ENCODE results near the gene SULT1A4.
A peak's percentile ranks its signal among the peaks of the same experiment; 100 is the strongest.
"Not testable (repeated sequence)": the region's sequence is repeated elsewhere in the genome, so short reads cannot be mapped to it uniquely, and the experiment has no call there.

Gene SULT1A4

DNA sequence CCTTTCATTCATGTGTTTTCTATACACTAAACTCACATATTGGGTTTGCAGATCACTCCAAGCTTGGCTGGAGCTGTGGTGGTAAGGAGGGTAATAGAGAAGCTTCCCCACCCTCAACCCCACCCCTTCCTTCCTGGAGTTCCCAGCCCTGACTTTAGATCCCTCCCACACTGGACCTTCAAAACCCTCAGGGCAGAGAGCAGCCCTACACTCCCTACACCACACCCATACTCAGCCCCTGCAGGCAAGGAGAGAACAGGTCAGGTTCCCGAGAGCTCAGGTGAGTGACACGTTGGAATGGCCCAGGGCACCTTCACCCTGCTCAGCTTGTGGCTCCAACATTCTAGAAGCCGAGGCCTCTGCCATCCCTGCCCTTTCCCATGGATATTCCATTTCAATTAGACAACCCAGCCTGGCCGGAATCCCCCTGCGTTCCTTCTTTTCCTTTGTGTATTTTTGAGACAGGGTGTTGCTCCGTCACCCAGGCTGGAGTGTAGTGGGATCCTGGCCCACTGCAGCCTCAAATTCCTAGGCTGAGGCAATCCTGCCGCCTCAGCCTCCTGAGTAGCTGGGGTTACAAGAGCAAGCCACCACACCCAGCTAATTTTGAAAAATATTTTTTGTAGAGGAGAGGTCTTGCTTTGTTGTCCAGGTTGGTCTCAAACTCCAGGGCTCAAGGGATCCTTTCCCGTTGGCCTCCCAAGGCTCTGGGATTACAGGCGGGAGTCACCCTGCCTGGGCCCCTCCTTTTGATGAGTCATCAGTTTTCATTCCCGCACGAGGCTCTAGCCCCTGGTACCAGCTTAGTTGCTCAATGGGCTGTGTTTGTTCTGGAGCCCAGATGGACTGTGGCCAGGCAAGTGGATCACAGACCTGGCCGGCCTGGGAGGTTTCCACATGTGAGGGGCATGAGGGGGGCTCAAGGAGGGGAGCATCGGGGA, at the start of gene SULT1A4:
TSS of gene SULT1A4 (plus strand) at position 208 of the 941 bp plus-strand sequence. CDS start 1,473 bp downstream, outside the sequence.
- not testable (repeated sequence) for DNase-seq (ENCODE audit: low spot score); H3K4me1 ChIP-seq (ENCODE audit: insufficient read depth, poor library complexity, severe bottlenecking); H3K27me3 ChIP-seq (ENCODE audit: insufficient read depth, poor library complexity, severe bottlenecking); H3K27ac ChIP-seq (ENCODE audit: poor library complexity, severe bottlenecking); H3K9me3 ChIP-seq (ENCODE audit: severe bottlenecking); H3K36me3 ChIP-seq (ENCODE audit: low read depth); H3K4me3 ChIP-seq (ENCODE audit: severe bottlenecking)
- ATAC-seq (ENCODE audit: low read depth): peak; percentile 73

DNA sequence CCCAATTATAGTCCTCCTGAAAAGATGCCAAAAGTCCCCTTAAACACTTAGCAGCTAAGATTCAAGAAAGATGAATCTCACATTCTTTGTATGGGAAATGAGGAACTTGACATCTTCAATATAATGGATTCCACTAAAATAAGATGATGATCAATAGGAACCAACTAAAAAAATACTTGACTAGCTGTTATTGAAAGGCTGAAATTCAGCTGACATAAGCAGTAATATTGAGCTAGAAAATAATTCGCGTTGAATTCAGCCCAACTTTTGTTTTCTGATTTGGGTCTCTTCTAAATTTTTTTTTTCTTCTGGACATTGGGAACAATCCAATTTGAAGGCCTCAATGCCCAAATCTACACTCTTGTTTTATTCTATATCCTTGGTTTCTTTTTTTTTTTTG, 36.1 kb upstream of the SULT1A4 start:
- H3K27me3 ChIP-seq (ENCODE audit: insufficient read depth, poor library complexity, severe bottlenecking); H3K9me3 ChIP-seq (ENCODE audit: severe bottlenecking); ATAC-seq (ENCODE audit: low read depth); H3K36me3 ChIP-seq (ENCODE audit: low read depth); H3K4me3 ChIP-seq (ENCODE audit: severe bottlenecking); H3K4me1 ChIP-seq (ENCODE audit: insufficient read depth, poor library complexity, severe bottlenecking); DNase-seq (ENCODE audit: low spot score); H3K27ac ChIP-seq (ENCODE audit: poor library complexity, severe bottlenecking): not testable (repeated sequence)

DNA sequence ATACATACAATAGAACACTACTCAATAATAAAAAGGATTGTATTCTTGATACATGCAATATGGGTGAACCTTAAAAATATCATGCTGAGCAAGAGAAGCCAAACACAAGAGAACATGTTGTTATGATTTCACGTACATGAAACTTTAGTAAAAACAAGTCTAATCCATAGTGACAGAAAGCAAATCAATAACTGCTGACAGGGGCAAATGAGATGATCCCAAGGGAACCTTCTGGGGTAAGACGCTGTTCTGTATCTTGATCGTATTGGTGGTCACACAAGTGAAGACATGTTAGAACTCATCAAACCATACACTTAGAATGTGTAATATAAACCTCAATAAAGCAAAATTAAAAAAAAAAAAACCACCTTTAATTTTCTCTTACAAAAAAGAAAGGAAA, 34.3 kb upstream of the SULT1A4 start:
- ATAC-seq (ENCODE audit: low read depth): not testable (repeated sequence)

DNA sequence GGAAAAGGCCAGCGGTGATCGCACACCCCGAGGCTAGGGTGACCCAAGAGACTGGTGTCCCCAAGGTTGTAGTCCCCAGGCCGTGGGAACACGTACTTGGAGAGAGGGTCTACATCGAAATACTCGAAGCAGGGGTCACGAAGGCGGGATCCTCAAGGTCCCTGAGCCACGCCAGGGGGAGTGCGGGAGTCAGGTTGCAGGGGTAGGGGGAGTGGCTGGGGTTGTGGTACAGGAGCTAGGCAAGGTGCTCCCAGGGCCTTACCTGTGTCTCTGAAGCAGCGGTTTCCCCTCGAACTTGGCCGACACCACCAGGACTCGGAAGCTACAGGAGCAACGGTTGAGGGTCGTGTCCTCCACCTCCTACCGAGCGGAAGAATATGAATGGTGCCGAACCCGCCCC, 6.0 kb upstream of the SULT1A4 start:
- ATAC-seq (ENCODE audit: low read depth): peak; percentile 28
- H3K27me3 ChIP-seq (ENCODE audit: insufficient read depth, poor library complexity, severe bottlenecking); H3K4me3 ChIP-seq (ENCODE audit: severe bottlenecking); DNase-seq (ENCODE audit: low spot score); H3K36me3 ChIP-seq (ENCODE audit: low read depth); H3K9me3 ChIP-seq (ENCODE audit: severe bottlenecking); H3K4me1 ChIP-seq (ENCODE audit: insufficient read depth, poor library complexity, severe bottlenecking); H3K27ac ChIP-seq (ENCODE audit: poor library complexity, severe bottlenecking): not testable (repeated sequence)

More for the DNA sequence above, 34.3 kb upstream of the SULT1A4 start:
- H3K9me3 ChIP-seq (ENCODE audit: severe bottlenecking); H3K27me3 ChIP-seq (ENCODE audit: insufficient read depth, poor library complexity, severe bottlenecking); H3K4me3 ChIP-seq (ENCODE audit: severe bottlenecking); DNase-seq (ENCODE audit: low spot score); H3K4me1 ChIP-seq (ENCODE audit: insufficient read depth, poor library complexity, severe bottlenecking); H3K36me3 ChIP-seq (ENCODE audit: low read depth); H3K27ac ChIP-seq (ENCODE audit: poor library complexity, severe bottlenecking): not testable (repeated sequence)

DNA sequence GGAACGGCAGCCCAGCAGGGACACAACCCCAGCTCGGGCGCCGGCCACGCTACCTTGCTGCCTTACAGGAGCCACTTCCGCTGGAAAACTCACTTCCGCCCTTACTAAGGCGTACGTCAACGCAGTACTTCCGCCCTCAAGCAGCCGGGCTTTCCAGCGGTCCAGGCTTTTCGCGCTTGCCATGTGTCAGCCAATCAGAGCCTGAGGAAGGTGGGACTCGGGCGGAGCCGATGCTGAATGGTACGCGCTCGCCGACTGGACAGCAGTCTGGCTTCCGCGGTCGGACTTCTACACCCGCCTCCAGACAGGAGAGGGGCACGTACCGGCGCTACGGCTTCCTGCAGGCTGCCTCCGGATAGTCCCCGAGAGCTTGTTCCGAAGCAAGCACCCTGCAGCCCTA, 5.4 kb upstream of the SULT1A4 start, which contains the start of the genes BOLA2 and SLX1B:
TSS of gene BOLA2 (minus strand) at position 83 of the 400 bp plus-strand sequence. CDS start 98 bp downstream, outside the sequence.
TSS of gene SLX1B (plus strand) at position 265 of the 400 bp plus-strand sequence.
- DNase-seq (ENCODE audit: low spot score); H3K4me3 ChIP-seq (ENCODE audit: severe bottlenecking); H3K4me1 ChIP-seq (ENCODE audit: insufficient read depth, poor library complexity, severe bottlenecking); H3K27me3 ChIP-seq (ENCODE audit: insufficient read depth, poor library complexity, severe bottlenecking); H3K9me3 ChIP-seq (ENCODE audit: severe bottlenecking); H3K36me3 ChIP-seq (ENCODE audit: low read depth); H3K27ac ChIP-seq (ENCODE audit: poor library complexity, severe bottlenecking): not testable (repeated sequence)
- ATAC-seq (ENCODE audit: low read depth): peak; percentile 93

- H3K9me3 ChIP-seq (ENCODE audit: severe bottlenecking); H3K4me3 ChIP-seq (ENCODE audit: severe bottlenecking); H3K36me3 ChIP-seq (ENCODE audit: low read depth); H3K4me1 ChIP-seq (ENCODE audit: insufficient read depth, poor library complexity, severe bottlenecking); H3K27ac ChIP-seq (ENCODE audit: poor library complexity, severe bottlenecking); H3K27me3 ChIP-seq (ENCODE audit: insufficient read depth, poor library complexity, severe bottlenecking); DNase-seq (ENCODE audit: low spot score): not testable (repeated sequence)
- ATAC-seq (ENCODE audit: low read depth): peak; percentile 51
Observed at GRCh38 chr16:29454828-29455227, 4.9 kb upstream of the SULT1A4 start.

- peak; percentile 30 for DNase-seq (ENCODE audit: low spot score)
- H3K27ac ChIP-seq (ENCODE audit: poor library complexity, severe bottlenecking); H3K4me3 ChIP-seq (ENCODE audit: severe bottlenecking); H3K27me3 ChIP-seq (ENCODE audit: insufficient read depth, poor library complexity, severe bottlenecking); H3K36me3 ChIP-seq (ENCODE audit: low read depth); H3K9me3 ChIP-seq (ENCODE audit: severe bottlenecking); H3K4me1 ChIP-seq (ENCODE audit: insufficient read depth, poor library complexity, severe bottlenecking); ATAC-seq (ENCODE audit: low read depth): not testable (repeated sequence)
Observed at GRCh38 chr16:29457660-29458059, 2.1 kb upstream of the SULT1A4 start.

- DNase-seq (ENCODE audit: low spot score); H3K4me1 ChIP-seq (ENCODE audit: insufficient read depth, poor library complexity, severe bottlenecking); H3K4me3 ChIP-seq (ENCODE audit: severe bottlenecking); H3K9me3 ChIP-seq (ENCODE audit: severe bottlenecking); H3K36me3 ChIP-seq (ENCODE audit: low read depth); H3K27ac ChIP-seq (ENCODE audit: poor library complexity, severe bottlenecking); H3K27me3 ChIP-seq (ENCODE audit: insufficient read depth, poor library complexity, severe bottlenecking): not testable (repeated sequence)
- peak; percentile 9 for ATAC-seq (ENCODE audit: low read depth)
Observed at GRCh38 chr16:29460647-29461030, 926 bp downstream of the SULT1A4 start.

- not testable (repeated sequence) for H3K4me3 ChIP-seq (ENCODE audit: severe bottlenecking); DNase-seq (ENCODE audit: low spot score); H3K4me1 ChIP-seq (ENCODE audit: insufficient read depth, poor library complexity, severe bottlenecking); H3K36me3 ChIP-seq (ENCODE audit: low read depth); H3K27ac ChIP-seq (ENCODE audit: poor library complexity, severe bottlenecking); H3K27me3 ChIP-seq (ENCODE audit: insufficient read depth, poor library complexity, severe bottlenecking); H3K9me3 ChIP-seq (ENCODE audit: severe bottlenecking)
- ATAC-seq (ENCODE audit: low read depth): peak; percentile 17; the same call in 2 of the 3 replicates
Observed at GRCh38 chr16:29465985-29466824, 6.5 kb downstream of the SULT1A4 start.

GRCh38 chr16:29466904-29467303, 7.2 kb downstream of the SULT1A4 start:
- not testable (repeated sequence) for H3K27ac ChIP-seq (ENCODE audit: poor library complexity, severe bottlenecking); H3K27me3 ChIP-seq (ENCODE audit: insufficient read depth, poor library complexity, severe bottlenecking); H3K4me1 ChIP-seq (ENCODE audit: insufficient read depth, poor library complexity, severe bottlenecking); H3K4me3 ChIP-seq (ENCODE audit: severe bottlenecking); DNase-seq (ENCODE audit: low spot score); H3K36me3 ChIP-seq (ENCODE audit: low read depth); H3K9me3 ChIP-seq (ENCODE audit: severe bottlenecking)
- peak; percentile 1; the same call in 2 of the 3 replicates for ATAC-seq (ENCODE audit: low read depth)
